Stimulated activated CD8-positive, alpha-beta memory T cell treated with anti-CD3 and anti-CD28 coated beads, Interleukin-15, amount 100 ng/mL, for 4 hours (primary cell): ENCODE results near the gene MSN.
A peak's percentile ranks its signal among the peaks of the same experiment; 100 is the strongest.
"Not testable (repeated sequence)": the region's sequence is repeated elsewhere in the genome, so short reads cannot be mapped to it uniquely, and the experiment has no call there.

Source experiments
- DNase-seq, 2 donors: peaks; one replicate each; pipeline ENCODE4 v3.0.0-alpha.2; 2020; ENCODE audit warnings: low read depth in 2 of 2

MSN gene

GRCh38 chrX:65667503-65668376, at the start of gene MSN:
Gene MSN (plus strand): TSS chrX:65667654. CDS start chrX:65667842, 188 bp downstream.
- peak; percentile 62 to 68 for DNase-seq

GRCh38 chrX:65620096-65620705, 47.3 kb upstream of the MSN start:
- DNase-seq: not testable (repeated sequence)

- no peak for DNase-seq
These were observed 36.7 kb upstream of the MSN start for GRCh38 chrX:65630771-65631170.

GRCh38 chrX:65633826-65634225, 33.6 kb upstream of the MSN start:
- DNase-seq: no peak

- no peak for DNase-seq
These were observed 32.7 kb upstream of the MSN start for GRCh38 chrX:65634732-65635131.

GRCh38 chrX:65635378-65635777, 32.1 kb upstream of the MSN start:
- no peak for DNase-seq

- no peak for DNase-seq
These were observed 31.6 kb upstream of the MSN start for GRCh38 chrX:65635822-65636221.

GRCh38 chrX:65636261-65636660, 31.2 kb upstream of the MSN start:
- DNase-seq: not testable (repeated sequence)

GRCh38 chrX:65637335-65637734, 30.1 kb upstream of the MSN start:
- no peak for DNase-seq

- no peak for DNase-seq
These were observed 24.5 kb upstream of the MSN start for GRCh38 chrX:65642914-65643491.

- no peak for DNase-seq
These were observed 23.9 kb upstream of the MSN start for GRCh38 chrX:65643531-65644052.

GRCh38 chrX:65644621-65645289, 22.7 kb upstream of the MSN start:
- peak in 1 of 2 donors; percentile 4 for DNase-seq

- DNase-seq: no peak
These were observed 19.7 kb upstream of the MSN start for GRCh38 chrX:65647801-65648200.

- DNase-seq: no peak
These were observed 15.4 kb upstream of the MSN start for GRCh38 chrX:65652098-65652497.

GRCh38 chrX:65657009-65657441, 10.4 kb upstream of the MSN start:
- not testable (repeated sequence) for DNase-seq

- DNase-seq: no peak
These were observed 9.8 kb upstream of the MSN start for GRCh38 chrX:65657659-65658058.

GRCh38 chrX:65658229-65658628, 9.2 kb upstream of the MSN start:
- no peak for DNase-seq

- DNase-seq: no peak
These were observed 324 bp upstream of the MSN start for GRCh38 chrX:65667157-65667502.

GRCh38 chrX:65668377-65669310, 1.2 kb downstream of the MSN start:
- DNase-seq: peak in 1 of 2 donors; percentile 26

- DNase-seq: no peak
These were observed 3.8 kb downstream of the MSN start for GRCh38 chrX:65671286-65671685.

- no peak for DNase-seq
These were observed 4.5 kb downstream of the MSN start for GRCh38 chrX:65671966-65672365.
